ENCODE measurements around the gene PTPRJ.

DNA sequence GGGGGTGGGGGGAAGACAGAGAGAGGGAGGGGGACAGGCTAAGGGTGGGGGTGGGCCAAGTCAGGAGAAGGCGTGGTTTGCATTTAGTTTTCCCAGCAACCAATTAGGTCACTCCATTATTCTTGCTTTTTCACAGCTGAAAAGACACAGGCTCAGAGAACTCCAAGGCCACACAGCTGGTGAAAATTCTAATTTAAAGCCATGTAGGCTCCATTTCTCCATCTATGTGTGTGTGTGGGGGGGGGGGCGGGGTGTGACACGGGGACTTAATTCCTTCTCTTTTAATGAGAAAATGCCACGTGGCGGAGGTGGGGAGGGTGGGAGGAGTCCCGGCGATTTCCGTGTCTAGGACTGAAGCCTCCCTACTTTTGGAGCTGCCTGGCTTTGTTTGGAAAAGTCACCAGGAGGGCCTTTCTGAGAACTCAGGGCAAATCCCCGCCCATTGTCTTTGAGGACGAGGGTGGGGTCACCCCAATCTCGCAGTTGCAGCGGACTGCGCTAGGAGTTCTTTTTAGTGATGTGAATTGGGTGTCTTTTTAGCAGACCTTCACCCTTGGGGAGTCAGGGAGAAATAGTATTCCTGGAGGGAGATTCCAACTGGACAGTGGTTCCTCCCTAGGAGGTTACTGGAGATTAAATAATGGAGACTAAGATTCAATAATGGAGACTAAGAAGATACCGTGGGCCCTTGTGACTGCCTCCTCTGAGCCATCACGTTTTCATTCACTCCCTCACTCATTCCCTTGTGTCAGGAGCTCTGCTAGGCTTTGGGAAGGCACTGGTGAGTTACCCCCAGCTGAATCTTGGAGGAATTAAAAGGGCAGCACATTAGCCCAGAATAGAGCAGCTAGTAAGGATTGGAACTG is 36.4 kb upstream of the PTPRJ start:
- TF ChIP-seq, protein P1, sequence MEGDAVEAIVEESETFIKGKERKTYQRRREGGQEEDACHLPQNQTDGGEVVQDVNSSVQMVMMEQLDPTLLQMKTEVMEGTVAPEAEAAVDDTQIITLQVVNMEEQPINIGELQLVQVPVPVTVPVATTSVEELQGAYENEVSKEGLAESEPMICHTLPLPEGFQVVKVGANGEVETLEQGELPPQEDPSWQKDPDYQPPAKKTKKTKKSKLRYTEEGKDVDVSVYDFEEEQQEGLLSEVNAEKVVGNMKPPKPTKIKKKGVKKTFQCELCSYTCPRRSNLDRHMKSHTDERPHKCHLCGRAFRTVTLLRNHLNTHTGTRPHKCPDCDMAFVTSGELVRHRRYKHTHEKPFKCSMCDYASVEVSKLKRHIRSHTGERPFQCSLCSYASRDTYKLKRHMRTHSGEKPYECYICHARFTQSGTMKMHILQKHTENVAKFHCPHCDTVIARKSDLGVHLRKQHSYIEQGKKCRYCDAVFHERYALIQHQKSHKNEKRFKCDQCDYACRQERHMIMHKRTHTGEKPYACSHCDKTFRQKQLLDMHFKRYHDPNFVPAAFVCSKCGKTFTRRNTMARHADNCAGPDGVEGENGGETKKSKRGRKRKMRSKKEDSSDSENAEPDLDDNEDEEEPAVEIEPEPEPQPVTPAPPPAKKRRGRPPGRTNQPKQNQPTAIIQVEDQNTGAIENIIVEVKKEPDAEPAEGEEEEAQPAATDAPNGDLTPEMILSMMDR (IDR thresholded peaks at IDR 0.05; ENCODE audit: insufficient read depth, low read depth, low read length): no peak
- TF ChIP-seq EZH2 (IDR thresholded peaks at IDR 0.05; ENCODE audit: insufficient read depth, low read length): no peak

Measured in astrocyte (in vitro differentiated cells and primary cell).